AG04449 (cell line): ENCODE measurements around the gene EBF4.

Experiments
- CTCF ChIA-PET: fragments of 350-600 bp; formaldehyde crosslinking; extraction: SDS; loops from one replicate; lab custom pipeline; 2021; ENCODE audit warnings: antibody characterized with exemption; lab: Yijun Ruan, JAX
- POLR2A ChIA-PET: fragments of 400-600, 350-600 bp; formaldehyde crosslinking; extraction: SDS; loops from one replicate; lab custom pipeline; 2020; ENCODE audit warnings: antibody characterized with exemption, inconsistent platforms; lab: Yijun Ruan, JAX
- DNase-seq: peaks from one replicate; pipeline ENCODE4 v3.0.0-alpha.2; 2010; ENCODE audit warnings: low read depth, low spot score
- H3K4me3 ChIP-seq: 2 replicates; pipeline ENCODE4 v1.5.1; 2011; ENCODE audit warnings: low read depth, mild to moderate bottlenecking, control low read depth, low read length
- CTCF ChIP-seq: IDR thresholded peaks from one replicate; pipeline ENCODE4 v1.5.1; 2011; ENCODE audit warnings: mild to moderate bottlenecking, moderate library complexity, low read length, control low read depth, inconsistent platforms; ENCODE audit not compliant: insufficient read depth; ENCODE audit errors: missing control alignments

Gene EBF4

GRCh38 chr20:2809690-2810089 lies 117.1 kb downstream of the EBF4 start:
- ChIA-PET CTCF (no interaction called here), POLR2A (no interaction called here)
- DNase-seq: no peak
- no peak for TF ChIP-seq CTCF
- no peak overlapping the region for H3K4me3 ChIP-seq
